Mucosa of descending colon (tissue), 3 donors: ENCODE measurements around the gene PDPN. TPM values are rescaled to one million over a fixed set of nuclear protein-coding genes. Genes with fewer than 3 reads are reported as not detected.

Experiments
- ATAC-seq: fragments of 200-7000 bp; cut with Tn5 transposase; one replicate; pipeline ENCODE4 v1.9.1; 2020; ENCODE audit warnings: mild to moderate bottlenecking, moderate library complexity
- DNase-seq, 3 donors: peaks; one replicate each; pipeline ENCODE4 v3.0.0-alpha.2; 2020
- H3K36me3 ChIP-seq: fragments of 200-600 bp; one replicate; pipeline ENCODE4 v1.8.0; 2021; ENCODE audit warnings: low read depth, mild to moderate bottlenecking
- H3K4me1 ChIP-seq: fragments of 200-600 bp; one replicate; pipeline ENCODE4 v1.8.0; 2021; ENCODE audit warnings: low read depth, mild to moderate bottlenecking
- H3K4me3 ChIP-seq: fragments of 200-600 bp; one replicate; pipeline ENCODE4 v1.8.0; 2021; ENCODE audit warnings: mild to moderate bottlenecking
- H3K9me3 ChIP-seq: fragments of 200-600 bp; one replicate; pipeline ENCODE4 v1.8.0; 2021; ENCODE audit warnings: mild to moderate bottlenecking
- intact Hi-C, 2 donors: fragments of 100-400 bp; cut with DNase I in 1 of 2; cut with micrococcal nuclease in 1 of 2; formaldehyde crosslinking; loops; one replicate each; pipeline versions ENCODE4 v1.11.0 to v1.11.1; 2022; cut with DNase I, micrococcal nuclease
- total RNA-seq, 3 donors: library from RNA; stranded (reverse); fragmentation: NEBNext Ultra II Directional in 2 of 3; extraction: Animal tissue kit (Norgen Biotek cat#: 25700) in 2 of 3; gene quantifications; one replicate each; pipeline versions ENCODE4 v1.2.1 to v1.2.4, GENCODE V29; 2021 to 2023
- TF ChIP-seq, protein P1 (sequence below): fragments of 200-600 bp; IDR thresholded peaks from one replicate; pipeline ENCODE4 v1.8.0; 2022; ENCODE audit warnings: antibody characterized with exemption, mild to moderate bottlenecking
- donor health status: DM: no; HTN: no; CAD: no; lungs with moderate emphysema.
- donor health status: DM: no; HTN: no; CAD: no.
- donor health status: DM: no; HTN: yes; CAD: no.

PDPN gene
- total RNA-seq, 3 donors from 2014 or later = 1.0 to 12.8 (median 12.6) TPM

DNA sequence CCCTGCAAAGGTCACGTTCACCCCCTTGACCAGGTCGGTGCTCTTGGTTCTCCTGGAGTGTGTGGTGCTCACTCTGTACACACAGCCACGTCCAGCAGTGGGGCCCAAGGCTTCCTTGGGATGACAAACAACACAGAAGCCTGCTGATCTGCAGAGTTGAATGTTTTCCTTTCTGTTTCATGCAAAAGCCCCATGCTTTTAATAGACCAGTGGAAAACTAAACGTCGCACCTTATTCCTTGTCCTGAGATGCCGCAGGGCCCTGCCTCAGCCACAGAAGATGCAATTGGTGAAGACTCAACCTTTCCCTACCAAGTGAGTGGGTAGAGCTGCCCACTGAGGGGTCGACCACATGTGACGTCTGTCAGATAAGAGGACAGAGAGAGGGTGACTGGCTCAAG lies 5.8 kb upstream of the PDPN start:
- ATAC-seq = no peak
- intact Hi-C loops = no loop called here

DNA sequence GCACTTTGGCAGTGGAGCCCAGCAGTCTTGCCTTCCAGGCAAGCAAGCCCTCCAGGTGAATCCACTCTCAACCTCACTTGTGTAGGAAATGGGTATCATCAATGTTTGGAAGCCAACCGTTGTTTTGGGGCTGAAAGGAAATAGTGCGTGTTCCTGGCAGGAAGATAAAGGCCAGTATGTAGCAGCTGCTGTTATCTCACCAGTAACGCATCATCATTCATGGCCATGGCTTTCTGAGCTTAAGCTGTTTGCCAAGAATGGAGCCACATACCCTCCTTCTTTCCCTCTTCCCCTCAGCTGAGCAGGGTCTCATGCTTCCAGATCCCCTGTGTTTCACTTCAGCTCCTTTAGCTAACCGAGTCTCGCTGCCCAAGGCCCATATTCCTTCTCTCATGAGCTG lies 2.2 kb upstream of the PDPN start:
- ATAC-seq (no peak), DNase-seq (no peak)
- no peaks in the 10 kb centered on the region for H3K4me1 ChIP-seq
- TF ChIP-seq, protein P1, sequence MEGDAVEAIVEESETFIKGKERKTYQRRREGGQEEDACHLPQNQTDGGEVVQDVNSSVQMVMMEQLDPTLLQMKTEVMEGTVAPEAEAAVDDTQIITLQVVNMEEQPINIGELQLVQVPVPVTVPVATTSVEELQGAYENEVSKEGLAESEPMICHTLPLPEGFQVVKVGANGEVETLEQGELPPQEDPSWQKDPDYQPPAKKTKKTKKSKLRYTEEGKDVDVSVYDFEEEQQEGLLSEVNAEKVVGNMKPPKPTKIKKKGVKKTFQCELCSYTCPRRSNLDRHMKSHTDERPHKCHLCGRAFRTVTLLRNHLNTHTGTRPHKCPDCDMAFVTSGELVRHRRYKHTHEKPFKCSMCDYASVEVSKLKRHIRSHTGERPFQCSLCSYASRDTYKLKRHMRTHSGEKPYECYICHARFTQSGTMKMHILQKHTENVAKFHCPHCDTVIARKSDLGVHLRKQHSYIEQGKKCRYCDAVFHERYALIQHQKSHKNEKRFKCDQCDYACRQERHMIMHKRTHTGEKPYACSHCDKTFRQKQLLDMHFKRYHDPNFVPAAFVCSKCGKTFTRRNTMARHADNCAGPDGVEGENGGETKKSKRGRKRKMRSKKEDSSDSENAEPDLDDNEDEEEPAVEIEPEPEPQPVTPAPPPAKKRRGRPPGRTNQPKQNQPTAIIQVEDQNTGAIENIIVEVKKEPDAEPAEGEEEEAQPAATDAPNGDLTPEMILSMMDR = no peak
- intact Hi-C loops = no loop called here
- H3K4me3 ChIP-seq = no peak overlapping the region
- no peaks in the 10 kb centered on the region for H3K9me3 ChIP-seq
- H3K36me3 ChIP-seq = no peaks in the 10 kb centered on the region

More for the DNA sequence above, 5.8 kb upstream of the PDPN start:
- Histone ChIP-seq H3K4me1 (no peaks in the 10 kb centered on the region), H3K9me3 (no peaks in the 10 kb centered on the region), H3K4me3 (no peak overlapping the region), H3K36me3 (no peaks in the 10 kb centered on the region)
- no peak for DNase-seq
- TF ChIP-seq, protein P1 = no peak

DNA sequence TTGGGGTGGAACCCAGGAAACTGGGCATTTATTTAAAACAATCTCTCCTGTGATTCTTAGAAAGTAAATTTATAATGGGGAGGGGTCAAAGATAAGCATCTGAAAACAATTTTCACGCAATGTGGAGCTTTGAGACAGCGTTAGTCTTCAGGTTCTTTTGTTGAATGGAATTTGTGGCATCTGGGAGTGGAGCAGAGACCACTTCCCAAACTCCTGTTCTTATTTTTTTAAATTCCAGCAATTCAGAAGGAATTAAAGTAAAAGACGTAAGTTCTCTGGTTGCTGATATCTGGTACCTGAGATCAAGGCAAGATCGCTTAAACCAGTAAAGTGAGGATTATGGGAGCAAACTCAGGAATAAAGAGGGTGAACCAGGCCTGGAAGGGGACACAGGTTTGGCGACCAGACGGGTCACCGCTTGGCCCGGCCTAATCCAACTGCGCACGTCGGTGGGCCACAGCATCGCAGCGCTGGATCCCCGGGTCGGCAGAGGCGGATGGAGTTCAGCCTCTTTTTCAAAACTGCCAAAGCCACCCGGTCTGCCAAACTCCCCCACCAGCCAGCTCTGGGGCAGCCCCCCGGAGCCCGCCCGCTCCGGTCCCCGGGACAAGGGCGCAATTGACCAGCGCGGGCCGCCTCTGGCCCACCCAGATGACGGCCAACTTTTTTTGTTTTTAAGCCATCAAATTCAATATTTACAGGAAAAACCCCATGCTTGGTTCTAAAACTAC lies 754 bp upstream of the PDPN start:
- intact Hi-C loops = no loop called here
- Histone ChIP-seq H3K4me1 (no peaks in the 10 kb centered on the region), H3K4me3 (no peak overlapping the region), H3K9me3 (no peaks in the 10 kb centered on the region), H3K36me3 (no peaks in the 10 kb centered on the region)
- no peak for DNase-seq
- ATAC-seq = no peak
- TF ChIP-seq, protein P1 = no peak

DNA sequence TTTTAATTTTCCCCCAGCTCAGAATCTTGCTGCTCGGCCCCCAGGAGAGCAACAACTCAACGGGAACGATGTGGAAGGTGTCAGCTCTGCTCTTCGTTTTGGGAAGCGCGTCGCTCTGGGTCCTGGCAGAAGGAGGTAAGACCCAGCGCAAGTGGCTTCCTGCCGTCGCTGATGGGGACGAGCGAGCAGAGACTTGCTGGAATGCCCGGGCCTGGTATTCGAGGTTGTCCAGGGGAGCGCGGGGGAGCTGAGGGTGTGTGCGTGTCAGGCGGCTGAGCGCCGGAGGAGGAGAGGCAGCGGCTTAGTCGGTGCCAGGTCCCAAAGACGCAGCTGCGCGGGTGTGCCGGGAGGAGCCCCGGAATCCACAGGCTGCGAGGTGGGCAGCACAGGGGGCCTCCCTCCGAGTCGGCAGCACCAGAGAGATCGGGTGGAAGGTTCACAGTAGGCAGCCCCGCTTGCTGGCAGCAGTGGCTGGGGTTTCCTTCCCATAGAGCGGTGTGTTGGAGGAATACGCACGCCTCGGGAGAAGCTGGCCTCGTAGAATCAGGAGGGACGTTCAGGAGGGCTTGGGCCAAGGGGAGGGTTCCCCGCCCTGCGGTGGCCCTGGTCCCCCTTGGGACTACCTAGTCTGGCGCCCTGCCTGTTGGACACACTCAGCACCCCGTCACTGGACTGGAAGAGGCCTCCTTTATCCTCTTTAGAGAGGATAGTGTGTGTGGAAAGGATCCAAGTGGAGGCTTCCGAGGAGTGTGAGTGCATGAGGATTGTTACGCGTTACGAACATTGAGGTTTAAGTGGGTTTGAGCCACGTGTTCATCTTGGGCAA lies 547 bp downstream of the PDPN start:
- Histone ChIP-seq H3K4me1 (no peaks in the 10 kb centered on the region), H3K9me3 (no peaks in the 10 kb centered on the region), H3K4me3 (no peak overlapping the region), H3K36me3 (no peaks in the 10 kb centered on the region)
- DNase-seq (peak in 2 of 3 donors; percentile 28 to 53), ATAC-seq (peak; percentile 40)
- TF ChIP-seq, protein P1 = no peak
- intact Hi-C loops = no loop called here

DNA sequence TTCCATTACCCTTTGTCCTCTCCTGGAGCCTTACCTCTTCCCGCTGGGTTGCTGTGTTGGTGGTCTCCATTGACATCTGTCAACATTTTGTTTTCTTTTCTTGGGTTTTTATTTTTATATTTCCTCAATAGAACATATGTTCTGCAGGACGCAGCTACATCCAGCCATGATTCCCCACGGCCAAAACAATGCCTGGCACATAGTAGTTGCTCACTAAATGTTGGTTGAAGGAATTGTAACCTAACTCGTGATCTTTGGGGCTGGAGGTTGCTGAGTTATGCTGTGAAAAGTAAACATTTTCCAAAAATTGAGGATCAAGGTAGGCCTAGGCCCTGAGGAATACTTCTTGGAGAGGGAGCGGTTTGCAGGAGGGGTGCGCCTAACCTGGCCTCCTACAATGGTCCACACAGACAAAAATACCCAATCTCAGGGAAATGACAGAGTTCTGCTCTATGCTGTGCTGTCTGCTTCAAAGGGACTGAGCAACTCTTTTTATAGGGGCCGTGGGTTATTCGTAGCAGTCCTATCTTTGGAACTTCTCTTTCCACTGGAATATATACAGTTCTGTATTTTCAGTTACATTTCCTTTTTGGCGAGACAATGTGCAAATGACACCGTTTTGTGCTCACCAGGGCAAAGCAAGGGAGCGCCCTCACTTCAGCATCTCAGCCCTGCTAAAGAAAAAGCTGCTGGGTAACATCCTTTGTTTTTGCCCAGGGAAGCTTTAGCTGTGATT lies 1.4 kb downstream of the PDPN start:
- intact Hi-C loops = no loop called here
- Histone ChIP-seq H3K4me3 (no peak overlapping the region), H3K4me1 (no peaks in the 10 kb centered on the region), H3K36me3 (no peaks in the 10 kb centered on the region), H3K9me3 (no peaks in the 10 kb centered on the region)
- DNase-seq (no peak), ATAC-seq (no peak)
- TF ChIP-seq, protein P1 = no peak
